Activated naive CD8-positive, alpha-beta T cell treated with anti-CD3 and anti-CD28 coated beads for 36 hours (primary cell): Measurements from ENCODE around the gene ALKBH5. TPM values are rescaled to one million over a fixed set of nuclear protein-coding genes. Genes with fewer than 3 reads are reported as not detected.

ENCODE experiments used
- DNase-seq: peaks from one replicate; pipeline ENCODE4 v3.0.0; 2021
- H3K27ac Mint-ChIP-seq: one replicate; pipeline ENCODE4 v1.8.0; 2022; ENCODE audit warnings: mild to moderate bottlenecking, moderate library complexity, mixed read lengths
- H3K27me3 Mint-ChIP-seq: one replicate; pipeline ENCODE4 v1.8.0; 2022; ENCODE audit warnings: mild to moderate bottlenecking, mixed read lengths
- H3K36me3 Mint-ChIP-seq: one replicate; pipeline ENCODE4 v1.8.0; 2021; ENCODE audit warnings: mild to moderate bottlenecking, mixed read lengths
- H3K4me1 Mint-ChIP-seq: one replicate; pipeline ENCODE4 v1.8.0; 2021; ENCODE audit warnings: mixed read lengths
- H3K4me3 Mint-ChIP-seq: one replicate; pipeline ENCODE4 v1.8.0; 2022; ENCODE audit warnings: mild to moderate bottlenecking, moderate library complexity, mixed read lengths
- H3K9me3 Mint-ChIP-seq: one replicate; pipeline ENCODE4 v1.8.0; 2022; ENCODE audit warnings: mixed read lengths
- total RNA-seq, 2 experiments: library from RNA; stranded (reverse); gene quantifications; one replicate each; pipeline ENCODE4 v1.2.3, GENCODE V29; 2021

Gene ALKBH5
- total RNA-seq, 2 experiments from 2014 or later, result 163 TPM

DNA sequence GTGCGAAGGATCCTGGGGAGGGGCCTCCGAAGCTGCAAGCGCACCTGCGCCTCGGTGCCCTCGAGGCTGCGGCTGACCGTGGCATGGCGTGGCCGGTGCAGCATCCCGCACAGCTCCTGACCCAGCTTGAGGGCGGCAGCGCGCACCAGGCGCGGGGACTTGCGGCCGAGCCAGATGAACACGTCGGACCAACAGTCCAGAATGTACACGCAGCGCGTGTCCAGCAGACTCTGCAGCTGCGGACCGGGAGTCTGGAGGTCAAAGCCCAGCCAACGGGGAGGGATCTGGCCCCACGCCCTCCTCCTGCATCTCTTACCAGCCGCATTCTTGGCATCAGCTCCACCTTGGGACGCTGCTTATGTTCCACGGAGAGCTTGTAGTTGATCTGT, 64.0 kb downstream of the ALKBH5 start:
- no peak for DNase-seq
- no peak overlapping the region for H3K27ac Mint-ChIP-seq
- no peaks in the 10 kb centered on the region for H3K27me3 Mint-ChIP-seq
- H3K4me1 Mint-ChIP-seq, result no peaks in the 10 kb centered on the region
- H3K4me3 Mint-ChIP-seq, result no peak overlapping the region
- H3K36me3 Mint-ChIP-seq, result peaks cover 12% of the 10 kb centered on the region
- no peaks in the 10 kb centered on the region for H3K9me3 Mint-ChIP-seq

DNA sequence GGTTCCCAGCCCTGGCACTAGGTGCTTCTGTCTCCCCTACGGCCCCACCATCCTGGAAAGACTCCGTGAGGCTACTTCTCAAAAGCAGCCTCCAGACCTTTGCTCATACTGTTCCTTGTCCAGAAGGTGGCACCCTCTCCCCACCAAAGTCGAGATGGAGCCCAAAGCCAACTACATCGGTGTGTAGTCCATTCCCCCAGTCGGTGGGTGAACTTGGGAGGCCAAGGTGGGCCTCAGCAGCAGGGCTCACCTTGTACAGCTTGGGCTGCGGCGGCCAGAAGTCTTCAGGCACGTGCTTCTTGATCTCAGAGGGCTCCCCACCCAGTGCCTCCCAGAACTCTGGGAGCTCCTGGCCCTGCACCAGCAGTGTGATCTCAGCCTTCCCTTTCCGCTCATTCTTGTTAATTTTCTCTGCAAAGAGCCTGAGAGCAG, 64.7 kb downstream of the ALKBH5 start:
- no peaks in the 10 kb centered on the region for H3K9me3 Mint-ChIP-seq
- H3K4me1 Mint-ChIP-seq, result no peaks in the 10 kb centered on the region
- peak overlapping the region; percentile 56 for H3K27ac Mint-ChIP-seq
- peaks cover 12% of the 10 kb centered on the region for H3K36me3 Mint-ChIP-seq
- no peaks in the 10 kb centered on the region for H3K27me3 Mint-ChIP-seq
- no peak overlapping the region for H3K4me3 Mint-ChIP-seq
- peak; percentile 67 for DNase-seq

DNA sequence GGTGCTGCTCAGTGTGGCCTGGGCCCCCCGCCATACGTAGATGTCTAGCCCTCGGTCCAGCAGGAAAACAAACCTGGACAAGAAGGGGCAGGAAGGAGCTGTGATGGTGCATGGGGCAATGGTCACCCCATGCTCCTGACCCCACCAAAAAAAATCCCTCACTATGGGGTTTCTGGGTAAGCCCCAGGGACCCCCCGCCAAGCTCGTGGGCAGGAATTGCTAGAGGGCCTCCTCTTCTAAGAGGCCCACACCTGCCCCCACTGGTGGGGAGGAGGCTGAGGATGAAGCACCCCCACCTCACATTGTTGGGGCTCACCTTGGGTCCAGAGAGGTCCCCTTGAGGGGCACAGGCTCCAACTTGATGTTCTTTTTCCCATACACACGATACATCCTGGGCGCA, 65.2 kb downstream of the ALKBH5 start:
- H3K27me3 Mint-ChIP-seq, result no peaks in the 10 kb centered on the region
- H3K27ac Mint-ChIP-seq, result peak overlapping the region; percentile 56
- no peak for DNase-seq
- no peaks in the 10 kb centered on the region for H3K4me1 Mint-ChIP-seq
- H3K9me3 Mint-ChIP-seq, result no peaks in the 10 kb centered on the region
- no peak overlapping the region for H3K4me3 Mint-ChIP-seq
- H3K36me3 Mint-ChIP-seq, result peaks cover 15% of the 10 kb centered on the region

- no peak for DNase-seq
- Mint-ChIP-seq H3K36me3 (peaks cover 14% of the 10 kb centered on the region), H3K27ac (no peak overlapping the region), H3K4me1 (no peaks in the 10 kb centered on the region), H3K9me3 (no peaks in the 10 kb centered on the region), H3K4me3 (no peak overlapping the region), H3K27me3 (no peaks in the 10 kb centered on the region)
These were observed 66.6 kb downstream of the ALKBH5 start for GRCh38 chr17:18250259-18250658.

DNA sequence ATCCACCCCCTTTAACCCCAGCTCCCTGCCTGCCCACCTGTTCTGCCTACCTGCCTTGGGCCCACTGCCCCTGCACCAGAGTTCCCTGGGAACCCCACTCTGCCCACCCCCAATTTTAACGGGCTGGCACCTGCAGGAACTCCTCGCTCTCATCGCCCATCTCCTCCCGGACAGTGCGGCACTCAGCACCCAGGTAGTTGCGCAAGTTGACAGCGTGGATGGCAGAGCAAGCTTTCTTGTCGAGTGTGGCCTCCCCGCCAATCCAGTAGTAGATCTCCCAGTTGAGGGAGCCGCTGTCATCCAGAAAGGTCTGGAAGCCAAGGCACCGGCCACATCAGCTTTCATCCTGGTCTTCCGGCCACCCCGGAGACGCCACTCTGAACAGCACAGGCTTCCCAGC, 67.1 kb downstream of the ALKBH5 start:
- no peak overlapping the region for H3K4me3 Mint-ChIP-seq
- H3K9me3 Mint-ChIP-seq, result no peaks in the 10 kb centered on the region
- H3K27me3 Mint-ChIP-seq, result no peaks in the 10 kb centered on the region
- no peak for DNase-seq
- no peak overlapping the region for H3K27ac Mint-ChIP-seq
- peaks cover 11% of the 10 kb centered on the region for H3K36me3 Mint-ChIP-seq
- H3K4me1 Mint-ChIP-seq, result no peaks in the 10 kb centered on the region

DNA sequence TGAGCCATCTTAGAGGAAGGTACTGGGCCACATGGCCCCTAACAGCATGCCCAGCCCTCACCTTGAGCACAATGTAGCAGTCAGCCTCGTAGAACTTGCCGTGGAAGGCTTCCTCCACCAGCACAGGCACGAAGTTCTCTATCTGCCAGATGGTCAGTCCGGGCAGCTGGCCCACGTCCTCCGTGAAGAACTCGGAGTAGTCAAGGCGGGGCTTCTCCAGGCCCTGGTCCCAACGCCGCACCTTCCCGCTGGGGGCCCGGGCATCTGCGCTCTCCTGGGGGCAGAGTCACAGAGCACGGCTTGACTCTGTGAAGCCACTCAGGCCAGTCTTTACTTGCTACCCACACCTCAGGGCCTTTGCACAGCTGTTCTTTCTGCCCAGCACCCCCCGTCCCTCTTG, 67.6 kb downstream of the ALKBH5 start:
- no peak for DNase-seq
- H3K9me3 Mint-ChIP-seq, result no peaks in the 10 kb centered on the region
- no peak overlapping the region for H3K4me3 Mint-ChIP-seq
- H3K27ac Mint-ChIP-seq, result no peak overlapping the region
- no peaks in the 10 kb centered on the region for H3K4me1 Mint-ChIP-seq
- H3K27me3 Mint-ChIP-seq, result no peaks in the 10 kb centered on the region
- peaks cover 11% of the 10 kb centered on the region for H3K36me3 Mint-ChIP-seq

DNA sequence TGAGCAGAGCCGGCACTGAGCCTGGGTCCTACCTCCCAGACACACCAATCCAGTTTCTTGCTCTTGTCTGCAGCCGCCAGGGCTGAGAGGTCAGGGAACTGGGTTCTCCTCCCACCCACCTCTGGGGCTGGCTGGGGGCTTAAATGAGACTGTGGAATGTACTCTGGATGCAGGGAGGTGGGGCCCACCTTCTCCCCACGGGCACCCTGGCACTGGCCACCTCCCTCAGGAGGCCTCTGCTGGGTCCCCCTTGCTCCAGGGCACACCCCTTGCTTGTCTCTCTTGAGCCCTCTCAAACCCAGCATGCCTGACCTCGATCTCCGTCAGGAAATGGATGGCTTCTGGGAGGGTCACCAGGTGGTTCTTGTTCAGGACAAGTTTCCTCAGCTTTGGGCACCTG, 68.5 kb downstream of the ALKBH5 start:
- H3K27ac Mint-ChIP-seq, result no peak overlapping the region
- H3K4me3 Mint-ChIP-seq, result no peak overlapping the region
- H3K36me3 Mint-ChIP-seq, result peaks cover 10% of the 10 kb centered on the region
- H3K27me3 Mint-ChIP-seq, result no peaks in the 10 kb centered on the region
- peaks cover 5% of the 10 kb centered on the region for H3K4me1 Mint-ChIP-seq
- no peaks in the 10 kb centered on the region for H3K9me3 Mint-ChIP-seq
- DNase-seq, result no peak

GRCh38 chr17:18253187-18253884, 69.7 kb downstream of the ALKBH5 start:
- Mint-ChIP-seq H3K36me3 (peaks cover 5% of the 10 kb centered on the region), H3K9me3 (no peaks in the 10 kb centered on the region), H3K4me3 (no peak overlapping the region), H3K27ac (no peak overlapping the region), H3K4me1 (peaks cover 11% of the 10 kb centered on the region), H3K27me3 (no peaks in the 10 kb centered on the region)
- DNase-seq, result no peak

DNA sequence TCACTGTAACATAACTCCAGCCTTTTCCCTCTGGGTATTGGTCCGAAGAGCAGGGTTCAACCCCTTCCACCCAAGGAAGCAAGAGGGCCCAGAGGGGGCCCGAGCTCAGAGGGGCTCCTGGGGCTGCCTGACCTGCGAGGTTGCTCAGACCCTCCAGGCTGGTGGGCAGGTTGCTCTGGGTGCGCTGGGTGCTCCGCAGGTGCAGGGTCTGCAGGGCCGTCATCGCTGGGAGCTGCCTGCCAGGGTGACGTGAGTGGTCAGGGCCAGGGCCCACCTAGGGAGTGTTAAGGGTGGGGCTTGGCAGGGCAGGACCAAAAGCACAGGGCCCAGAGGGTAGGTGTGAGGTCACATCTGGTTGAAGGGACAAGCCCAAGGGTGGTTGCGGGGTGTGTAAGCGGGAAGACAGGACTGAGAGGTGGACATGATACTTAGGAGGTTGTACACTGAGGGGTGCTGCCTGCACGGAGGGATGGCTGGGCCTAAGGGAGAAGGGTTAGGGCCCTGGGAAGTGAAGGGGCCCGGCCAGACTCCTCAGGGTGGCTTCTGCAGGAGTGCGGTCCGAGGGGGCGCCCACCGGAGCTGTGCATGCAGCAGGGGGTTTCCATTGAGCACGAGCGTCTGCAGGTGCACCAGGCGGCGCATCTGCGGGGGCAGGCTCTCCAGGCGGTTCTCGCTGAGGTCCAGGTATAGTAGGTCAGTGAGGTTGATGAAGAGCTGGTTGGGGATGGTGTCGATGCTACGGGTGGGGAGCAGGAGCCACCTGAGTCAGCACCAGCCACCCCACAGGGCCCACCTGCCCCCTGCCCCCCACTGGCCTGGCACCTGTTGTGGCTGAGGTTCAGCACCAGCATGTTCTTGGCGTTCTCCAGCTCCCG, 70.6 kb downstream of the ALKBH5 start:
- H3K36me3 Mint-ChIP-seq, result peaks cover 5% of the 10 kb centered on the region
- no peaks in the 10 kb centered on the region for H3K9me3 Mint-ChIP-seq
- no peak overlapping the region for H3K4me3 Mint-ChIP-seq

DNA sequence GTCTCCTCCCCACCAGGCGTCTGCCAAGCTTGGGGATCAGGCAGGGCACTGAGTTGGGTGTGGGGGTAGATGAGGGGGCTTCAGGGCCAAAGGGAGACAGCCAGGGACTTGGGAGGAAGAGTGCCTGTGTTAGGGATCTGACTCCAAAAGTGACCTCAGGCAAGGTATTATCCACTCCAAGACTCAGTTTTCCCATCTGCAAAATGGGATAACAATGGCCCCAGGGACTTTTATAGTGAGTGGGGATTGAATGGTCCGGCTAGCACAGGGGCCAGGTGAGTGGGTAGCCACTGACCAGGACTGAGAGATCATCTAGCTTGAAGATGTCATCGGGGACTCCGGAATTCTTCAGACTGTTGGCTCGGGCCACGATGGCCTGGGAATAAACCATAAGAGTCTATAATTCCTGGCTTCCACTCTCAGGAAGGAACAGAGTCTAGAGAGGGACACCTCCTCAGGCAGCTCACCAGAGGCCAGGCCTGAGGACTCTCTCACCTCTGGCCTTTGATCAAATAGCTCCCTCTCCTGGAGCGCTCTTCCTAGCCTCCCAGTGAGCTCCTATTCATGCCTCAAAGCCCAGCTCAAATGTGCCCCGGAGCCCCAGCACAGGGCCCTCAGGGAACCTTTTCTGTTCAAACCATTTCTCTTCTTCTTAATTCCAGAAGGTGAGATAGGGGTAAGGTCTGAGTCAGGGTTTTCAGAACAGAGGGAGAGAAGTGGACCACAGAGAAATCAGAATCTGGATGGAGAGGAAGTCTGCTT, 71.4 kb downstream of the ALKBH5 start:
- no peak for DNase-seq
- Mint-ChIP-seq H3K4me1 (peaks cover 17% of the 10 kb centered on the region), H3K9me3 (no peaks in the 10 kb centered on the region), H3K4me3 (no peak overlapping the region), H3K36me3 (peaks cover 5% of the 10 kb centered on the region), H3K27ac (no peak overlapping the region), H3K27me3 (no peaks in the 10 kb centered on the region)

More for the DNA sequence above, 70.6 kb downstream of the ALKBH5 start:
- no peak for DNase-seq
- Mint-ChIP-seq H3K4me1 (peaks cover 11% of the 10 kb centered on the region), H3K27ac (no peak overlapping the region), H3K27me3 (no peaks in the 10 kb centered on the region)

- Mint-ChIP-seq H3K4me3 (no peak overlapping the region), H3K27ac (peak overlapping the region; percentile 8), H3K4me1 (peaks cover 18% of the 10 kb centered on the region), H3K36me3 (peaks cover 5% of the 10 kb centered on the region), H3K9me3 (no peaks in the 10 kb centered on the region), H3K27me3 (no peaks in the 10 kb centered on the region)
- no peak for DNase-seq
These were observed 72.7 kb downstream of the ALKBH5 start for GRCh38 chr17:18256351-18256750.

- Mint-ChIP-seq H3K27me3 (no peaks in the 10 kb centered on the region), H3K36me3 (peaks cover 5% of the 10 kb centered on the region), H3K4me3 (peak overlapping the region; percentile 99), H3K4me1 (peaks cover 21% of the 10 kb centered on the region), H3K9me3 (no peaks in the 10 kb centered on the region), H3K27ac (peak overlapping the region; percentile 34)
- no peak for DNase-seq
These were observed 73.1 kb downstream of the ALKBH5 start for GRCh38 chr17:18256776-18257175.

DNA sequence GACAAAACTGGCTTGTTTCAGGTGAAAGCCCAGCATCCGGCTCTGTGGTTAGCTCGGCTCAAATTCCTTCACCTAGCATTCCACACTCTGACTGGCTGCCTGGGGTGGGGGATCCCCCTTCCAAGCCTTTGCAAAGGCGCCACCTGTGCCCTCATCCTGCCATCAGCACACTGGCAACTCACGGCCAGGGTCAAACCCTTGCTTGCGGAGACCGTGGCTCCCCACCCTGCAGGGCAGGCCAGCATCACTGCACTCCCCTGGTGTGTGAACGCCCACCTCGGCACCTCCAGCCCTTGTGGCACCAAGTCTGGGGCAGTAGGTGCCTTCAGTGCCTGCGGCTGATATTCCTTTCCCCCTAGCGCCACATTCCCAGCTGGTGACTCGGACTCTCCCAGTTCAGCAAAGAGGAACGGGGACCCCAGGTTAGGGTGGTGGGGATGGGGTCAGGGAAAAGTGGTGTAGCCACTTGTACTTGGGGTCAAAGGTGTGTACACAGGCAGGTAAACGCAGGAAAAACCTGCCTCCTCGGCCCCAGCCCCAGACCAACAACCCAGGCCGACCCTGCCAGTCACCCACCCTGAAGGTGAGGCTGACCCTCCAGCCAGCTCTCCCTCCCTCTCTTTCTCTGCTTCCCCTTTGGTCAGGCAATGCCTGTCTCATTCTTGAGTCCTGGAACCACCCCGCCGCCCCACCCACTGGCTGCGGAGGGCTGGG, 73.8 kb downstream of the ALKBH5 start:
- Mint-ChIP-seq H3K27ac (peak overlapping the region; percentile 90), H3K36me3 (peaks cover 5% of the 10 kb centered on the region), H3K4me1 (peaks cover 25% of the 10 kb centered on the region), H3K27me3 (no peaks in the 10 kb centered on the region), H3K4me3 (peak overlapping the region; percentile 99), H3K9me3 (no peaks in the 10 kb centered on the region)
- DNase-seq, result peak; percentile 27

DNA sequence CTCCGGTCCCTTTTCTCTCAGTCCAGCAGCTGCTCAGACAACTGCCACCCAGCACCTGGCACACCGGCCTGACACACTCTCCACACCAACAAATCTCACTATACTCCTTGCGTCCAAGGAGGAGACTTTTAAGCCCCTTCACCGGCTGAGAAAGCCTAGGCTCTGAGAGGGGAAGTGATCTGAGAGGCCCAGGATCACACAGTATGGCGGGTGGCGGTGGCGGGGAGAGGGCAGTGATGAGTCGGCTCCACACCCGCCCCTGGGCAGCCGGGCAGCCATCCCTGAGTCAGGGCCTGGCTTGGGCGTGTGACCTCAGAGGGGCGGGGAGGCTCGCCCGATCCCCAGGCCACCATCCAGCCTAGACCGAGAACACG, 74.3 kb downstream of the ALKBH5 start:
- peak; percentile 59 for DNase-seq
- no peaks in the 10 kb centered on the region for H3K9me3 Mint-ChIP-seq
- H3K27ac Mint-ChIP-seq, result peak overlapping the region; percentile 90
- peak overlapping the region; percentile 99 for H3K4me3 Mint-ChIP-seq
- H3K4me1 Mint-ChIP-seq, result peaks cover 28% of the 10 kb centered on the region
- H3K27me3 Mint-ChIP-seq, result no peaks in the 10 kb centered on the region
- H3K36me3 Mint-ChIP-seq, result peaks cover 5% of the 10 kb centered on the region
